ENCODE results near the gene ASTN2.

ASTN2 gene

DNA sequence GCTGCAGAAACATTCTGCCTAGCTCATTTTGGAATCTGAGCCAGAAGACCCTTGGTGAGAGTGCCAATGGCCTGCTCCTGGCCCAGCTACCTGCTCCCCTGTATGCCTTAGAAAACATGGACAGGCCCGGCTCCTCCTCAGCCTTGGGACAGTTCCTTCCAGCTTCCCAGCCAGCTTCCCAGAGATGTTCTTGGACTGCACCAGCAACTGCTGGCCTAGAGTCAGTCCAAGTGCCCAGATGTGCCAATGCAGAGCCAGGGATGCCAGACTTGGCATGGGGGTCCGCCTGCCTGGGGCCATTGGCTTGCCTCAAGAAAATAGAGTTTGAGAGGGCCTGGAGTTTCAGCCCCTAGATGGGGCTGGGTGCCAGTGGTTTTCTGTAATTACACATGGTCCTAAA is 870.0 kb downstream of the ASTN2 start:
- DNase-seq, result no peak

DNA sequence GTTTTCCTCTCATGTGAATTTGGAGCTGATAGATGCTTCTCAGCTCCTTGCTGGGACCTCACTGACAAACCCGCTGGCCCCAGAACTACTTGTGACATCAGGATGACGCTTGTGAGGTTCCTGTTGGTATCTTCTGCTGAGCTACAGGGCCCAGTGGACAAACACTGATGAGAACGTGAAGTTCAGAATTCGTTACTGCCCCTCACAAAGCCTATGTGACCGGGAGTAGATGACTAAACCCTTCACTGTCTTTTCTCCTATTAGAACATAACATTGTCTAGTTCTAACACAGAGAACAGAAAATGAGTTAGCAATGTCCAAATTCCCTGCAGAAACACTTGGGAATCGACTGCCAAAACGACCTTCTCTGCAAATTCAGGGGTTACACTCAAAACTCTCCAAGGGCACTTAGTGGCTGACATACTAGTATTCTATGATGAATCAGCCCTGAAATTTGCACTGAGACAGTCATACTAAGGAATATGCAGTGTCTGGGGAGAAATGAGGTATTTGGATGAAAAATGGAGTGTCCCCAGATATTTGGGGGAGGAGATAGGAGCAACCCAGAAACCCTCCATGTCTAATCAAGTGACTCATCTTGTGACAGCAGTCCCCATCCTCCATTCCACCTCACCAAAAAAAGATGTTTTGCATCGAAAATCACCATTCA is 871.0 kb downstream of the ASTN2 start:
- DNase-seq, result no peak

DNA sequence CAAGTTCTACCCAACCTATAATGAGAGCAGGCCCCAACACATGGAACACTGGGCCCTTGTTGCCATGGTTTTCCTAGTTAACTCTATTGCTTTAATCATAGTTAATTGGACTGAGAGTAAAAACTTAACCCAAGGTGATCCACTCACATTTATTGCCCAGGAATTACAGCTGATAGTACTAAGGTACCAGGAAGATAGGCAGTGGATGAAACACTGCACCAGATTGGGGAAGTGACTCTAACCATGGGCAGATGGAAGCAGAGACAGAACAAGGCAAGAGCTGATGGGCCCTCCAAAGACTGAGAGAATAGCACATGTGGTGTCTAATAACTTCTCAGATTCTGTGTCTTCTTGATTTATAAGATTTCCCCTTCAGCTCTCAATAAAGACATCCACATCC is 873.5 kb downstream of the ASTN2 start:
- no peak for DNase-seq

DNA sequence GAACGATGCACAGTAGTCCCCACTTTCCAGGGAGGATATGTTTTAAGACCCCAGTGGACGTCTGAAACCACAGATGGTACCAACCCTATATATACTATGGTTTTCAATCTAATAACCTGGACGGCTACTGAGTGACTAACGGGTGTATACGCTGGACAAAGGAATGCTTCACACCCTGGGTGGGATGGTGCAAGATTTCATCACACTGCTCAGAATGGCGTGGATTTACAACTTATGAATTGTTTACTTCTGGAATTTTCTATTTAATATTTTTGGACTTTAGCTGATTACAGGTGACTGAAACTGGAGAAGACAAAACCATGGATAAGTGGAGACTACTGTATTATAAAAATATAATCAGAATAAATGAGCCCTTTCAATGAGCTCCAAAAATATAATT is 875.3 kb downstream of the ASTN2 start:
- DNase-seq, result no peak

DNA sequence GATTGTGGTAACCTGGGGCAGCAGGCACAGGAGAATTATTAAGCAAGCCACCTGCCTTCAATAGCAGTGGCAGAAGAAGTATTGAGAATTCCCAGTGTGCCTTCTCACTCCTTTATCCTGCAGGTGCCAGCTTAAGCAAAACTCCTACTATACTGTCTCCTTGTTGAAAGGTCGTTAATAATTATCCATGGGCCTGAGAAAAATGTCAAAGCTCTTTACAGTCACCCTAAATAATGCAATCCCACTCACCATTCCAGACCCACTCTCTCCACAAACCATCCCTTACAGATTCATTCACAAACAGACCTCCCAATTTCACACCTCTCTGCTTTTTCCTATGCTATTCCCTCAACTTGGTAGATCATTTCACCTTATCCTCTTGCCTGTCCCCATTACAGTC is 889.2 kb downstream of the ASTN2 start:
- no peak for DNase-seq

DNA sequence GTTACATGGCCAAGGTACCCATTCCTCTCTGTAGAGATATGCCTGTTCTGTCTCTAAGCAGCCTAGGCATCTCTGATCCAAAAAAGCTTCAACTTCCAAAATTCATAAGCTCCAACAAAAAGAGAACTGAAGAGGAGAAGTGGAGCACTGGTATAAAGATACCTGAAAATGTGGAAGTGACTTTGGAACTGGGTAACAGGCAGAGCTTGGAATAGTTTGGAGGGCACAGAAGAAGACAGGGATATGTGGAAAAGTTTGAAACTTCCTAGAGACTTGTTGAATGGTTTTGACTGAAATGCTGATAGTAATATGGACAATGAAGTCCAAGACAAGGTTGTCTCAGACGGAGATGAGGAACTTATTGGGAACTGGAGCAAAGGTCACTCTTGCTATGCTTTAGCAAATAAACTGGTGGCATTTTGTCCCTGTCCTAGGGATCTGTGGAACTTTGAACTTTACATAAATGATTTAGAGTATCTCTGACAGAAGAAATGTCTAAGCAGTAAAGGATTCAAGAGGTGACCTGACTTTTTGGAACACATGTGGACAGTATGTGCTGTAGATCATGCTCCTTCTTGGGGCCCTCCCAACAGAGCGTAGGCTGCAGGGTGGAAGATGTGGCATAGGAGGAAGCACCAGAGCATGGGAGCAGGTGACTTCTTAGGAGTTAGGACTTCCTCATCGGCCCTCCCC is 889.9 kb downstream of the ASTN2 start:
- no peak for DNase-seq

DNA sequence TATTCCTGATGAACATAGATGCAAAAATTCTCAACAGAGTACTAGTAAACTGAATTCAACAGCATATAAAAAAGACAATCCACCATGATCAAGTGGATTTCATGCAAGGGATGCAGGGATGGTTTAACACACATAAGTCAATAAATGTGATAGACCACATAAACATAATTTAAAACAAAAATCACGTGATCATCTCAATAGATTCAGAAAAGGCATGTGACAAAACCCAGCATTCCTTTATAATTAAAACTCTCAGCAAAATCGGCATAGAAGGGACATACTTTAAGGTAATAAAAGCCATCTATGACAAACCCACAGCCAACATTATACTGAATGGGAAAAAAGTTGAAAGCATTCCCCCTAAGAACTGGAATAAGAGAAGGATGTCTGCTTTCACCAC is 894.6 kb downstream of the ASTN2 start:
- no peak for DNase-seq

DNA sequence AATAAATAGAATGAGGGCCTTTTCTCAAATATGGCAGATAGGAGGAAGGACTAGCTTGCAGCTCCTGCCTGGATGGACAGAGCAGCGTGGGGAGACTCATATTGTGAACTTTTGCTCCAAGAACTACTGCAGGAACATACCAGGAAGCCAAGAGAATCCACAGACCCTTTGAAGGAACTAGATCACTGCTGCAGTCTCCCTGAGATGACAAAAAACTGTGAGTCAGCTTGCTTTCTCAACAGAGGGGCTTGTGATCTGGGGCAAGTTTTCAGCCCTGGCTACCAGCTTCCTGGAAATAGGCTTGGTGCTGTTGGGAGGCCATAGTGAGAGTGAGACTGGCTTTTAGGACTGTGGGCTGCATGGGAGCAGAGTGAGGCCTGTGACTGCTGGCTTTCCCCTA is 898.4 kb downstream of the ASTN2 start:
- DNase-seq, result no peak

DNA sequence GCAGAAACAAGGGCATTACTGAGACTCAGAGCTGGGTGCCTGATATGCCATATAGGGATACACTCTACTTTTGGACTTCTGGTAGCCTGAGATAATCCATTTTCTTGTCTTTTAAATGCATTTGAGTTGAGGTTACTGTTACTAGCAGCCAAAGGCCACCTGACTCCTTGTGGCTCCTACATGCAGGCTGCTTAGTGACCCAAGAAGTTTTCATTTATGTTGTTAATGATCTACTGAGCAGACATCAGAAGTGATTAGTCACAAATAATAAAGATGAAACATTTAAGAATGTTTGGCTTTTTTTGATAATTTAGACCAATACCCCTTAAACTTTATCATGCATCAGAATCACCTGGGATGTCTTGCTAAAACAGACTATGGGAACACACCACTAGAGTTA is 899.3 kb downstream of the ASTN2 start:
- DNase-seq, result no peak

DNA sequence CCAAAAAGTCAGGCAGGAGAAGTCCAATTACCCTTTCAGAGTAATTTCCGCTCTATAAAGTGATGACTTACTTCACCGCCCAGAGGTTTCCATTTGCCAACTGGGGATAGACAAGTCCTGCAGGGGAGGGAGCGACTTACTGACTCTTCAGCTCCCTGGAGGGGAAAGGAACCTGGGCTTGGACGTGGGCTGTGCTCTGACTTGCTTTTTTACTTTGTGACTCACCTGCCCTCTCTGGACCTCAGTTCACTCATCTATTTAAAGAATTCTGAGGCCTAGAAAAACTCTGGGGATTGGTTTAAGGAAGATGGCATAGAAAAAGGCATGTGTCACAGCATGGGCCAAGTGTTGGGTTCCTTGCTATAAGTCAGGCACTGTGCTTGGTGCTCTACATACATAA is 908.2 kb downstream of the ASTN2 start:
- no peak for DNase-seq

DNA sequence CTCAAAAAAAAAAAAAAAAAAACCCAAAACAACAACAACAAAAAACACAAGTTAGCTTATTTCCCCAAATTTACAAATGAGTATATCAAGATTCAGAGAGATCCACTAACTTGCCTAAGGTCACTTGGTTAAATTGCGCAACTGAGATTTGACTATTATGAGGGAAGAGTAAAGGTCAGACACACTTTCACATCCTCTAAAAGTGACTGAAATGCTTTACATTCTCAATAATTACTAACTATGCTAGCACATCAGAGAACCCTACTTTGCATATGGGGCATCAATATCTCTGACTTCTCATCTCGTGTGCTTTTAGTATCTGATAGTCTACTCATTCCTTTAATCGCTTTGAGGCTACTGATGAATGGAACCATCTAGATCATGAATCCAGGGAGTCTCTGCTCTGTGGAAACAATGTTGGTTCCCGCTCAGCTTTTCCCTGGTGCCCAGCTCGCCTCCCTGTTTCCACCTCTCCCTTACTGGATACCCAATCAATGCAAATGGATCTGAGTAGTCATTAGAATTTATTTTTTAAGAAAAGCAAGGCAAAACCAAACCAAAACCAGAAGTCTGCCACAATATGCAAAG is 909.9 kb downstream of the ASTN2 start:
- DNase-seq, result no peak

DNA sequence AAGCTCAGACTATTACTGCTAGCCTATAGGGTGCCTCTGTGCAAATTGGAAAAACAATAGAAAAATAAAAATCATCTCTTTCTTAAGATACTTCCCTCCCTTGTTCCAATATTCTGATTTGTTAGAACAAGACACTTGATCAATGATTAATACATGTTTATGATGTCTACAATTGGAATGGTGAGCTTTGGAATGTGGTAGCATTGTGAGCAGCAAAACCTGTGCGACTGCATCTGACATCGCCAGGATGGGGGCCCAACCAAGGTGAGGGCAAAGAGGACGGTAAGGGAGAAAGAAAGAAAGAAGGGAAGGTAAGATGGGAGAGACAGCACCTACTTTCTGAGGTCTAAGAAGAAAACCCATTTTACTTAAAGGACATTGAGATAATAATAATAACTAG is 910.8 kb downstream of the ASTN2 start:
- no peak for DNase-seq

DNA sequence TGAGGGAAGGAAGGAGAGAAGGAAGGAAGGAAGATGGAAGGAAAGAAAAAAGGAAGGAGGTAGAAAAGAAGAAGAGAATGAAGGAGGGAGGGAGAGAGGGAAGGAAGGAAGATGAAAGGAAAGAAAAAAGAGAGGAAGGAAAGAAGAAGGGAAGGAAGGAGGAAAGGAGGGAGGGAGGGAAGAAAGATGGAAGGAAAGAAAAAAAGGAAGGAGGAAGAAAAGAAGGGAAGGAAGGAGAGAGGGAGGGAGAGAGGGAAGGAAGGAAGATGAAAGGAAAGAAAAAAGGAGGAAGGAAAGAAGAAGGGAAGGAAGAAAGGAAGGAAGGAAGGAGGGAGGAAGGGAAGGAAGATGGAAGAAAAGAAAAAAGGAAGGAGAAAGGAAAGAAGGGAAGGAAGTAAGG is 912.1 kb downstream of the ASTN2 start:
- DNase-seq, result no peak

DNA sequence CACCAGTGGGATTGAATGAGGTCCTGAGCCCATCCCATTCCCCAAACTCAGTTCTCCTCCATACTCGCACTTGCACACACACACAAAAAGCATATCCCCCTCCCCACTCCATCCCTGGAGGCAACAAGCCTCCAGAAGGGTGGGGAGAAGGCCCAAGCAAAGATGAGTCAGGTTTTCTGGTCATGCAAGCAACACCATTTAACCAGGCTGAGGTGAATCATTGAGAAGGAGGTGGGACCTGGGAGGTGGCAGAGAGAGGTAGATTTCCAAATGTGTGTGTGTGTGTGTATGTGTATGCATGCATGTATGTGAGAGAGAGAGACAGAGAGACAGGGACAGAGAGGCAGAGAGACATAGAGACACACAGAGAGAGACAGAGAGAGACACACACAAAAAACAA is 913.0 kb downstream of the ASTN2 start:
- no peak for DNase-seq

DNA sequence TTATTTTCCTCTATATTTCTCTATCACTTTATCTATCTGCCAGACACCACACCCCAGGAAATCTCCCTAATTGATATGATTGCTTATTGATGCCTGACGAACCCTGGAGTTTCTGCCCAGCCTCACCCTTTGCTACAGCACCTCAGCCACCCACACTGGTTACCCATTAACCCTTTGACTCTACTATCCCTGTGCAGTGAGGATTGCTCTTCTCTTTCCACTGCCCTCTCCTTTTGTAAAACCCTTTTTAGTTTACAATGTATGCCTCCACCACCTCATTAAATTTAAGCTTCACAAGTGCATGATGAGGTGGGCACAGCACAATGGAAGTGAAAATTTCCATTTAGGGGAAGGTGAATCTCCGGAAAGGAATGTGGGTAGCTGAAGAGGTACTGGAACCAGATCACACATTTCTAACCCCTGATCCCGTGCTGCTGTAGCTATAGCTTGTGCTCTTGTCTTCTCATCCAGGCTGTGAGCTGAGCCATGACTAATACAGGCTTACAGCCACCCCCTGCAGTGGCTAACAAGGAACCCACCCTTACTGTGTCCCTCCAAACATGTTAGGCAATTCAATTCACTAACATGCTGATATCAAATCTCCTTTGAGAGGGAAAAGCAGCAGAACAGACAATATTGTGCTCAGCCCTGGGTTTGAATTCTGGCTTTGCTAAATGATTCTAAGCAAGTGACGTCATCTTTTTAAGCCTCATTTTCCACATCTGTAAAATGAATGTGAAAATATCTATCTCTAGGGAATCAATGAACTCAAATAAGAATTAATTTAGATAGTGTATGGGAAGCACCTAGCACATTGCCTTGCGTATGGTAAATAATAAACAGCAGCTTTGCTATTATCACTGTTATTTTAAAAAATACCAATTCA is 914.6 kb downstream of the ASTN2 start:
- DNase-seq, result no peak

DNA sequence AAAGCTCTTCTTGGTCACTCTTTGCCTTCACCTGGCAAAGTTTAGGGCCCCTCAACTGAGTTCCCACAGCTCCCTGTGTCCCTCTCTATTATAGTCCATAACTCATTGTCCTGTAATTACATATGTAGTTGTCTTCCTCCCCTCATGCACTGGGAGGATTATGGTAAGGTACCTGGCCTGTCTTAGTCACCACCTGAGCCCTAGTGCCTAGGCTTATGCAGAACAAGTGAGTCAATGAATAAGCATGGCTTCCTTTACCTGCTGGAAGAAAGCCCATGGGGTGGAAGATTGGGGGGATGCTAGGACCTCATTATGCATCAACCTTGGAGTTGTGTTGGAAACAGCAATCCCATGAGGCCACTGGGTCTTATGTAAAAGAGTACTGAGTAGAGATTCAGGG is 915.4 kb downstream of the ASTN2 start:
- DNase-seq, result no peak

DNA sequence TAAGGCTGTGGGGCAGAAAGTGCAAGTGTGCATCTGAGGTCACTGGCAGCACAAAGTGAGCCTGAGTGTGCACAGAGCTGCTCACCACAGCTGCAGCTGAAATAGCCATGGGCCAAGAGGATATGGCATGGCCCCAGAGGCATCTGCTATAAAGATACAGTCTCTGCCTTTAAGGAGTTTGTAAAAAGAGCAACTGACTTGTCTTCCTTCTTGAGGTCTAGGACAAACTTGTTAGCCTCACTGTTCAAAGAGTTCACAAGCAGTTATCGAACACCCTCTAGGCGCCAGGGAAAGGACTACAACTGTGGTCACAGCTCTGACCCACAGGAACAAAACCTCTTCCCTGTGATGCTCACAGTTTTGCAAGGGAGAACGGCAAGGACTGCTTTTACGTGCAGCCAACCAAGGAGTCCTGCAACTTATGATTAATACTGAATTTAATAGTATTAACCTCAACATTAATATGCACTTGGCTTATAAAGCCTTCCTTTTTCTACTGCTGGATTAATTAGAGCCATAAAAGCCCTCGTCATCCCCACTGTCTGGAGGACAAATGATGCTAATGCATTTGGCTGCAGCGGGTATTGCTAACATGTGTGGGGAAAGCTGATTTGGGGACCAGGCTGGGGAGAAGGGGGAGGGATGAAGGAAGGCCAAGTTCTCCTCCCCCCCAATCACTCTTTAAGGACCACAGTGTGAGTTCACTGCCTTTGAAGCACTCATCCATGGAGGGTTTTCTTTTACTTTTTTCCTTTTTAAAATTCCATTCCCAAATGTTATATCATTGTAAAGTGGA is 917.6 kb downstream of the ASTN2 start:
- DNase-seq, result no peak

DNA sequence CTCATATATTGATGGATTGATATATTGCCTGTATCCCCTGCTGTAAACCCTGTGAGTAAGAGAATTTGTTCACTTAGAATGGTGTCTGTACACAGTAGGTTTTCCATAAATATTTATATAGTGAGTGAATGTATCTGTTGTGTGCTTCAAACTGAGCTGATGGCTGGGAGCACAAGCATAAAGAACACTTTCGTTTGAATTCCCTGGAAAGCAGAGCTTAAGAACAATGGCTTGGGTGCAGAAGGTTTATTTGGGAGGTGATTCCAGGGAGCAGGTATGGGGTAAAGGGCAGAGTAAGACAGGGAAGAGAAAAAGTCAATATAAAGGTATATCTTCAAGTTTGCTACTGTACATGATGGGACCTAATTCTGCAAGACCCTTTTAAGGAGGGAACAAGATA is 918.7 kb downstream of the ASTN2 start:
- DNase-seq, result no peak

DNA sequence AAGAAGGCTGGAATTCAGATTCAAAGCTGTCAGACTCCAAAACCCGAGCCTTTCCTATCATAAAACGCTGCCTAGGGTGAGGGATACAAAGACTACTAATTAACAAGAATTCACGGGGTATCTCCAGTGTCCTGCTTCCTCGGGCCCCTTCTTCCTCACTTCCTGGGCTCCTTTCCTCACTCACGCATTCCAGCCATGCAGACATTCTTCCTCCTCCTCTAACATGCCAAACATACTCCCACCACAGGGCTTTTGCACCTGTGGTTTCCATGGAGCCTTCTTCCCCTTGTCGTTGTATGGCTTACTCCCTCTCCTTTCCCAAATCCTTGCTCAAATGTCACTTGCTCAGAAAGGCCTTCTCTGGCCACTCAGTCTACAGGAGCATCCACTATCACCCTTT is 919.1 kb downstream of the ASTN2 start:
- no peak for DNase-seq

DNA sequence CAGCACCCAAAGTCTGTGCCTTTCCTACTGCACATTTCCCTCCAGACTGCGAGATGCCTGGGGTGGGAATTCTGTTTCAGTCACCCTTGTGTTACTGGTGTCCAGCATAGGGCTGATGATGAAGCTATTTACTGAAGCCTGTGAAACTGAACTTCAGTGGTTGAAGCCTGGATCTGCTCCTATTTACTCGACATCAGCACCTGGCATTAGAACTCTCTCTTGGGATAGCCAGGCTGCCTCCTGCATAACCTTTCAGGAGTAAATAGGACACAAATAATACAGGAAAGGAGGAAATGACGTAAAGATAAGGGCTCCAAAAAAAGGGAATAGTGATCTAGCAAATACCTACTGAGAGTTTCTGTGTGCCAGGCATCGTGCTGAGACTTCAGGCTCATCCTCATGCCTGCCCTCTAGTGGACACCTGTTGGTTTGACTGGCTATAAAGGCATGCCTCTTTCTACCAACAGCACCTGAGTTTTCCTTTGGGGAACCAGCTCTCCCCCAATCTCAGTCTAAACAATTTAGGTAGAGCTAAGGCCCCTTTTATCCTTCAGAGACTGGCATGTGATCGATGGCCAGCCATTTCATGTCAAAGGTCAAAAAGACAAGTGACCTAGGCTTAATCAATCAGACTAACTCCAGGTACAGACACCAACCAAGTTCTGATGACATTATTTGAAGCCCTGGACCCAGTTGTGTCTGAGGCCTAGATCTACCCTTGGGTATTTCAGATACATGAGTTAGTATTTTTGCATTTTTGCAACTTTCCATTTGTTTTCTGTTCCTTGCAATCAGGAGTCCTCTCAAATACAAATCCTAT is 919.8 kb downstream of the ASTN2 start:
- no peak for DNase-seq

DNA sequence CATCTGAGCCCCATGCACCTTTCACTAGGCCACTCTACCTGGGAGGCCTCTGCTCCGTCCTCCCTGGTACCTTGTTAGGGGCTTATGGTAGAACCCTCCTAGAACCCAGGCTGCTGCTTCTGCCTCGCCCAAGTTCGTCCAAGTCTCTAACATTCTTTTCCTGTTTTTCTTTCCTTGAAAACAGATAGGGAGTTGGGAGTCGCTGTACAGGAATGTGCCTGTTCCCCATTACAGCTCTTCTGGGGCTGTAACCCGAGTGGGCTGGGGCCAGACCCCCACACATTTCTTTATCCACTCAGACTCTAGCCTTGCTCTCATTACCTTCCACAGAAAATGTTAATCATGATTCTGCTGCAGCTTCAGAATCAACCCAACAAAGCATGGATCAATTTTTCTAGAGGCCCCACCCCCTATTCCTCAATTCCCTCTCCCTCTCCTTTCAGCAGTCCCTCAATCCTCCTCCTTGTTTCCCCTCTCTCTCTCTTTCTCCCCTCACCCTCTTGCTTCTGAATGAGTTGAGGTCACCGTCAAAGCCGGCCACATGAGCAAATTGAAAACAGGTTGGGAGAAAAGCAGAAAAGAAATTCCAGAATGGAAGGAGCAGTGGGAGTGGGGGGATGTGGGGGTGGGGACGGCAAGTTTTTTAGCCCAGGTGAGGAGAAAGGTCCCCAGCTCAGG is 921.5 kb downstream of the ASTN2 start:
- no peak for DNase-seq
